PC-9 (cell line): ENCODE measurements around the gene MCRIP1. TPM values are rescaled to one million over a fixed set of nuclear protein-coding genes. Genes with fewer than 3 reads are reported as not detected.

ENCODE experiments used
- BruUV-seq: library from RNA; stranded (reverse); fragments of 400-500 nt; replicated peaks from 2 replicates; lab custom pipeline; 2021; lab: Mats Ljungman, UMichigan
- CTCF ChIA-PET: fragments of 300-600 bp; sonication (Branson Sonifier 250); formaldehyde crosslinking; loops from one replicate; lab custom pipeline; 2022; ENCODE audit warnings: antibody characterized with exemption; lab: Charles Lee
- POLR2A ChIA-PET: fragments of 300-600 bp; sonication (Branson Sonifier 250); formaldehyde crosslinking; loops from one replicate; lab custom pipeline; 2022; ENCODE audit warnings: antibody characterized with exemption; ENCODE audit not compliant: unreplicated experiment; lab: Charles Lee
- DNase-seq, 2 experiments: peaks; one replicate each; pipeline versions ENCODE4 v3.0.0 to v3.0.0-alpha.2; 2015 to 2022; ENCODE audit warnings: mixed read lengths in 1 of 2
- H2AFZ ChIP-seq: fragments of 200-600 bp; sonication (generic); 2 replicates; pipeline ENCODE4 v1.8.1; 2017; ENCODE audit warnings: antibody characterized with exemption
- H3F3A ChIP-seq: fragments of 200-600 bp; sonication (generic); 2 replicates; pipeline ENCODE4 v1.8.1; 2017; ENCODE audit warnings: antibody characterized with exemption, mild to moderate bottlenecking, low read depth; ENCODE audit not compliant: insufficient read depth
- H3K27ac ChIP-seq: fragments of 200-600 bp; sonication (generic); 2 replicates; pipeline ENCODE4 v1.6.1; 2016; ENCODE audit warnings: mixed run types
- H3K27me3 ChIP-seq: fragments of 200-600 bp; sonication (generic); 2 replicates; pipeline ENCODE4 v1.6.1; 2016; ENCODE audit warnings: low read depth, mixed run types; ENCODE audit not compliant: insufficient read depth
- H3K36me3 ChIP-seq: fragments of 200-600 bp; sonication (generic); 2 replicates; pipeline ENCODE4 v1.6.1; 2016; ENCODE audit warnings: low read depth, mixed run types
- H3K4me1 ChIP-seq: fragments of 200-600 bp; sonication (generic); replicated peaks from 2 replicates; pipeline ENCODE4 v1.6.1; 2016; ENCODE audit warnings: mixed run types; ENCODE audit not compliant: insufficient read depth
- H3K4me2 ChIP-seq: fragments of 200-600 bp; sonication (generic); 2 replicates; pipeline ENCODE4 v1.6.1; 2017; ENCODE audit warnings: mixed run types
- H3K4me3 ChIP-seq: fragments of 200-600 bp; sonication (generic); 2 replicates; pipeline ENCODE4 v1.6.1; 2016; ENCODE audit warnings: mixed run types
- H3K79me2 ChIP-seq: fragments of 200-600 bp; sonication (generic); 2 replicates; pipeline ENCODE4 v1.6.1; 2017; ENCODE audit warnings: low read depth, mixed run types
- H3K9me2 ChIP-seq: fragments of 200-600 bp; sonication (generic); 2 replicates; pipeline ENCODE4 v1.8.1; 2017; ENCODE audit warnings: mild to moderate bottlenecking; ENCODE audit not compliant: insufficient read depth
- H3K9me3 ChIP-seq: fragments of 200-600 bp; sonication (generic); 2 replicates; pipeline ENCODE4 v1.8.1; 2016; ENCODE audit warnings: low read depth; ENCODE audit not compliant: insufficient read depth
- H4K20me1 ChIP-seq: fragments of 200-600 bp; sonication (generic); 2 replicates; pipeline ENCODE4 v1.8.1; 2017; ENCODE audit not compliant: insufficient read depth
- CTCF ChIP-seq: fragments of 200-600 bp; sonication (generic); conservative IDR thresholded peaks from 2 replicates; pipeline ENCODE4 v1.6.1; 2017; ENCODE audit warnings: mixed run types, antibody characterized with exemption, mild to moderate bottlenecking, moderate library complexity
- EZH2 ChIP-seq: fragments of 200-600 bp; sonication (generic); IDR thresholded peaks from 2 replicates; pipeline ENCODE4 v1.8.0; 2017; ENCODE audit warnings: antibody characterized with exemption, low read depth
- intact Hi-C: fragments of 100-400 bp; cut with micrococcal nuclease; formaldehyde crosslinking; loops from one replicate; pipeline ENCODE4 v1.10.0; 2022; ENCODE audit not compliant: unreplicated experiment
- total RNA-seq: library from RNA; stranded (reverse); gene quantifications from 2 replicates; pipeline ENCODE4 v1.2.3, GENCODE V29; 2021

MCRIP1 gene
- total RNA-seq, 1 experiment from 2014 or later = 53.8 TPM

- intact Hi-C loops = no loop called here
- Histone ChIP-seq H3K4me3 (no peak overlapping the region), H4K20me1 (no peaks in the 10 kb centered on the region), H3K4me2 (no peak overlapping the region), H3K27ac (no peak overlapping the region), H3K36me3 (no peaks in the 10 kb centered on the region), H3K9me2 (no peaks in the 10 kb centered on the region), H3K4me1 (no peaks in the 10 kb centered on the region), H3K79me2 (no peaks in the 10 kb centered on the region), H3F3A (no peaks in the 10 kb centered on the region; the same call in 1 of the 2 replicates), H2AFZ (no peak overlapping the region), H3K9me3 (no peaks in the 10 kb centered on the region), H3K27me3 (no peaks in the 10 kb centered on the region)
- ChIA-PET CTCF (no interaction called here), POLR2A (no interaction called here)
- DNase-seq = no peak
- TF ChIP-seq EZH2 = no peak
- TF ChIP-seq CTCF = no peak
- no TSS peak for BruUV-seq
Observed at GRCh38 chr17:81817758-81818147, 15.3 kb downstream of the MCRIP1 start.

GRCh38 chr17:81815646-81815986 is 17.5 kb downstream of the MCRIP1 start:
- H3K27ac ChIP-seq = no peak overlapping the region

GRCh38 chr17:81814748-81815645 is 18.1 kb downstream of the MCRIP1 start:
- Histone ChIP-seq H3K4me2 (peak overlapping the region; percentile 25), H3F3A (no peaks in the 10 kb centered on the region), H3K9me2 (no peaks in the 10 kb centered on the region), H2AFZ (no peak overlapping the region), H3K36me3 (no peaks in the 10 kb centered on the region), H3K9me3 (no peaks in the 10 kb centered on the region), H3K27me3 (0 out of 2 replicates have a peak, but pooled peaks cover 2% of the 10 kb centered on the region), H3K4me1 (no peaks in the 10 kb centered on the region), H3K27ac (no peak overlapping the region), H3K4me3 (no peak overlapping the region), H3K79me2 (no peaks in the 10 kb centered on the region), H4K20me1 (no peaks in the 10 kb centered on the region)
- CTCF ChIA-PET = no interaction called here
- DNase-seq = peak; percentile 36 to 45
- no TSS peak for BruUV-seq
- intact Hi-C loops = no loop called here
- no peak for TF ChIP-seq EZH2
- no peak for TF ChIP-seq CTCF
- POLR2A ChIA-PET = interaction anchor here (0.7 kb wide), 1 partner anchor 10 kb away, joined by 8 read pairs; no protein-coding TSS in a partner anchor

More at GRCh38 chr17:81815646-81815986, 17.5 kb downstream of the MCRIP1 start:
- H3K27me3 ChIP-seq = 0 out of 2 replicates have a peak, but pooled peaks cover 2% of the 10 kb centered on the region
- no peak overlapping the region for H2AFZ ChIP-seq
- ChIA-PET POLR2A (interaction anchor here (0.7 kb wide), 1 partner anchor 222 kb away, joined by 7 read pairs; the partner anchor contains the start of gene DCXR), CTCF (interaction anchor here (0.6 kb wide), 1 partner anchor 96 kb away, joined by 5 read pairs; no protein-coding TSS in a partner anchor)
- no peaks in the 10 kb centered on the region for H3K36me3 ChIP-seq
- DNase-seq = no peak
- intact Hi-C loops = no loop called here
- no peak for TF ChIP-seq CTCF
- TF ChIP-seq EZH2 = no peak
- H3K9me3 ChIP-seq = no peaks in the 10 kb centered on the region
- H3K4me2 ChIP-seq = peak overlapping the region; percentile 25
- H3K9me2 ChIP-seq = no peaks in the 10 kb centered on the region
- H3K79me2 ChIP-seq = no peaks in the 10 kb centered on the region
- H3K4me1 ChIP-seq = no peaks in the 10 kb centered on the region
- no peak overlapping the region for H3K4me3 ChIP-seq
- H3F3A ChIP-seq = no peaks in the 10 kb centered on the region
- BruUV-seq = no TSS peak
- H4K20me1 ChIP-seq = no peaks in the 10 kb centered on the region
